ENCODE measurements around the gene TTLL1. TPM values are rescaled to one million over a fixed set of nuclear protein-coding genes. Genes with fewer than 3 reads are reported as not detected.
"Not testable (repeated sequence)": the region's sequence is repeated elsewhere in the genome, so short reads cannot be mapped to it uniquely, and the experiment has no call there.

Gene TTLL1
- total RNA-seq, 1 donor from 2014 or later: 5.3 TPM

DNA sequence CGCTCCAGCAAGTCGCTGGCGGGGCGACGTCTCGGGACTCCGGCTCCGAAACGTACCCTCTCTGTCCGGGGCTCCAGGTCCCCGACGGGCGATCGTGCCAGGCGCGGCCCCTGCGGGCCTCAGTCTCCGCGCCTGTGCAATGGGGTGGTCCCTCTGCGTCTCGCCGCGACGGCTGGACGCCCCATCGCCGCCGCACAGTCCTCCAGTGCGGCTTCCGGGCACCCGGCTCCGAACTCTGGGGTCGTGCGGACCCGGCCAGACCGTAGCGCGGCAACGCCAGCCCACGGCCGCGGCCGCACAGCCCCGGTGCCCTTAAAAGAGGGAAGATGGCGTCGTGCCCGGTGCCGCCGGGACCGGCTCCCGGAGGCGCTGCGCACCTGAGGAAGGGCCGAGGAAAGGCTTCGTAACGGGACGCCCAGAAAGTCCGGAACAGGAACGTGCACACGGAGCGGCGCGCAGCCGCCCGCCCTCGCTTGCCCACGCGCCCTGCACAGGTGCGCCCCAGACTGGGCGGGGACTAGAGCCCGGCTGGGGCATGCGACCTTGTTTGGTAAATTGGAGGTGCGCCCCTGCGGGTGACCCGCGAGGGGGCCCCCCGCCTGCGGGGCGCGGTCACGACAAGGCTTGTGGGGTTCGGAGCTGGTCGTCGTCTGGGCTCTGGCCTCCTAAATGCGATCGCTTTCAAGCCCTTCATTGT lies 21.9 kb upstream of the TTLL1 start:
- intact Hi-C loops (cut with micrococcal nuclease): loop anchor here (1.0 to 2.0 kb wide), 3 partner anchors 22 to 254 kb away; partner anchors contain the start of genes ARFGAP3 and TTLL1

DNA sequence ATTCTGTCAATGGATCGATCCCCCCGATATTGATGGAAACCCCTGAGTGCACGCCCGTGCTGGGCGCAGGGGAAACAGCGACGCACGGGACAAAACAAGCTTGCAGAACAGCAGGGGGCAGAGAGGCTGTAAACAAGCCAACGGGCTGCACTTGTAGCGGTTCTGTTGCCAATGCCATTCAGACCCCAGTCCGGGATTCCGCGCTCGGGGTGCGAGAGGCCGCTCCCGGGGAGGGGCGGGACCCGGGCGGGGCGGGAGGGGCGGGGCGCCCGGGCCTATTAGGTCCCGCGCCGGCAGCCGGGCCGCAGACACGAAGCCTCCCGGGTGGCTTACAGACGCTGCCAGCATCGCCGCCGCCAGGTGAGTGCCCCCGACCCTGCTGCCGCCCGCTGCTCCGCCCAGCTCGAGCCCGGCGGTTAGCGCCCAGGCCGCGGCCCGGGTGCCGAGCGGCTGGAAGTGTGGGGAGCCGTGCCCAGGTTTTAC lies 21.3 kb upstream of the TTLL1 start, which contains the start of gene BIK:
Gene BIK, plus strand, starts transcription at position 307 of the 483 bp plus-strand sequence. CDS start 13,273 bp downstream, outside the sequence.
- intact Hi-C loops (cut with micrococcal nuclease): loop anchor here (1.0 to 2.0 kb wide), 3 partner anchors 21 to 253 kb away; partner anchors contain the start of genes ARFGAP3 and TTLL1

DNA sequence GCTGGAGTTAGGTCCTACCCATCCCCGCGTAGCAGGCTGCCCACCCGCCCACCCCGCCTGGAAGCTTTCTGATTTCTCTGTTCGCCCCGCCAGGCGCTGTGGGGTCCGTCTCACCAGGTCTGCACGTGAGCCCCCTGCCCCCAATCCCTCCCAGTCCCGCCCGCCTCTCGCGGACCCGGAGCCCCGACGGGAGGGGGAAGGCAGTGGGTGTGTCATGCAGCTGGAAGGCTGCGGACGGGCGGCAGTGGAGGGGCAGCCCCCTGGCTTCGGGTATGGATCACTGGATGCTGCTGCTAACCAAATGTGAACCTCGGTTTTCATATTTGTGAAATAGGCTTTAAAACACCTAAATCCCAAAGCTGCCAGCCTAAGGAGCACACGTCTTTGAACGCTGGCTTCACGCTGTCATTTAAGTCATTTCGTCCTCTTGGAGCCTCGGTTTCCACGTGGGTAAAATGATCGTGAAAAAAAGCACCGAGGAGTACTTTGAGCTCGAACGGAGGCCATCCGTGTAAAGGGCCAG lies 20.8 kb upstream of the TTLL1 start:
- intact Hi-C loops (cut with micrococcal nuclease): loop anchor here (1.0 to 2.0 kb wide), 3 partner anchors 21 to 253 kb away; partner anchors contain the start of genes ARFGAP3 and TTLL1

GRCh38 chr22:43109511-43109910 lies 20.3 kb upstream of the TTLL1 start:
- intact Hi-C loops (cut with micrococcal nuclease): no loop called here

- intact Hi-C loops (cut with micrococcal nuclease): no loop called here
These were observed 17.1 kb upstream of the TTLL1 start for GRCh38 chr22:43106302-43106701.

DNA sequence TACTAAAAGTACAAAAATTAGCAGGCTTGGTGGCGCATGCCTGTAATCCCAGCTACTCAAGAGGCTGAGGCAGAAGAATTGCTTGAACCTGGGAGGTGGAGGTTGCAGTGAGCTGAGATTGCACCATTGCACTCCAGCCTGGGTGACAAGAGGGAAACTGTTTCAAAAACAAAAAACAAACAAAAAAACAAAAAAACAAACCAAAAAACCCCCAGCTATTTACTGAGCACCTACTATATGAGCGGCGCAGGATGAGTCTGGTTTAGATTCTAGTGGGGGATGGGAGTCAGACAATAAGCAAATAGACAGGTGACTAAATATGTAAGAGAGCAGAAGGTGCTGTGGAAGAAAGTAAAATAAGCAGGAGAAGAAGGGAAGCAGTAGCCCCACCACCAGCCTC lies 15.8 kb upstream of the TTLL1 start:
- intact Hi-C loops (cut with micrococcal nuclease): not testable (repeated sequence)

DNA sequence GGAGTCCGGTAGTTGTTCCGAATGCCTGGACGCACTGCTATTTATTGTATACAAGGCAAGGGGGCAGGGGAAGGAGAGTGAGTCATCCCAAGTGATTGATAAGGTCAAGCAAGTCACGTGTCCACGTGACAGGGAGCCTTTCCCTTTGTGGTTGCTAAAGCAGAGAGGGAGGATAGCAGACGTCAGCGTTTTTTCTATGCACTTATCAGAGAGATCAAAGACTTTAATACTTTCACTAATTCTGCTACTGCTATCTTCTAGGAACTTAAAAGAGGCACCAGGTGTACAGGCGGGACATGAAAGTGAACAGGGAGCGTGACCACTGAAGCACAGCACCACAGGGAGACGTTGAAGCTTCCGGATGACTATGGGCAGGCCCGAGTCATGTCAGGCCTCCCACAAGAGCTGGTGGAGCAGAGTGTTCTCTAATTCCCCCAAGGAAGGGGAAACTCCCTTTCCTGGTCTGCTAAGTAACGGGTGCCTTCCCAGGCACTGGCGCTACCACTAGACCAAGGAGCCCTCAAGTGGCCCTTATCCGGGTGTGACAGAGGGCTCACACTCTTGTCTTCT lies 14.9 kb upstream of the TTLL1 start:
- intact Hi-C loops (cut with micrococcal nuclease): not testable (repeated sequence)

DNA sequence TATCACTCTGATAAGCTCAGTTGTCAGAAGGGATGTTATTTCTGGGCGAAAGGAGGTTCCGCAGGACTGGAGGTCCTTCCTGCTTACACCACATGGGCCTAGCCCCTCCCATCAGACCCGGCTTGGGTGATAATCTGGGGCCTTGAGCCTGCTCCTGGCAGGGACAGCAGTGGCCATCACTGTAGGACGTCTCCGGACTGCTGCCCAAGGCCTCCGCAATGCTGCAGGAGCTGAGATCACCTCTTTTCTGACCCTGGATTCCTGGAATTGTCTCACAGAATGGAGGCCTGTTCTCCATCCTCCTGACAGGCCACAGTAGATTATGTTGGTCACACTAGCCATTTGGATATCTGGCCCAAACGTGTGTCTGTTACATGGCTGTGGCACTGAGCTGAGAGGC lies 12.1 kb upstream of the TTLL1 start:
- intact Hi-C loops (cut with micrococcal nuclease): no loop called here

GRCh38 chr22:43100225-43100624 lies 11.0 kb upstream of the TTLL1 start:
- intact Hi-C loops (cut with micrococcal nuclease): no loop called here

DNA sequence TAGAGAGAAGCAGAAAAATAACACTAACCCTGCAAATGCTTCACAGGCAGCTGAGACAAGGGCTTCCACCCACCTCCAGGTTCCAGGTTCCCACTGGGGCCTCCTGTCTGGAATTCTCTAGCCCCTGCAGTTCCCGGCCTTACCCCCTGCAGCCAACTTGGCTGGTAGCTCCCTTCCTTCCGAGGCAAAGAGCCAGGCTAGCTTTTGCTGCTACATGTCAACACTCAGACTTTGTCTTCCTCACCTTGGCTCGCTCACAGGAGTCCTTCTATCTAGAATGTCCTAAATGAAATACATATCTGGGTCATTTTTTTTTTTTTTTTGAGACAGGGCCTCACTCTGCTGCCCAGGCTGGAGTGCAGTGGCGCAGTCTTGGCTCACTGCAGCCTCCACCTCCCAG lies 9.9 kb upstream of the TTLL1 start:
- intact Hi-C loops (cut with micrococcal nuclease): no loop called here

DNA sequence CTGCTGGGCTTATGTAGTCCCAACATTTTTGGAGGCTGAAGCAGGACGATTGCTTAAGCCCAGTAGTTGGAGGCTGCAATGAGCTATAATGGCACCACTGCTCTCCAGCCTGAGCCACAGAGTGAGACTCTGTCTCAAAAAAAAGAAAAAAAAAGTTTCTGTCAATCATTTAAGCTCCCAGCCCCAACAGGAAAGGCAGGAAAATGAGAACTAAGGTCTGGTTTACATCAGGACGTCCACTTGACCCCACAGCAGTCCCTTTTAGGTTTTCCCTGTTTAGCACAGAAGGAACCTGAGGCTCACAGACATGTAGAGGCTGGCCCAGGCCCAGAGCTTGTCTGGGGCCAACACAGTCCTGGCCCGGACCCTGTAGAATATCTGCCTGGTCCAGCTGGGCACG lies 9.2 kb upstream of the TTLL1 start:
- intact Hi-C loops (cut with micrococcal nuclease): no loop called here

DNA sequence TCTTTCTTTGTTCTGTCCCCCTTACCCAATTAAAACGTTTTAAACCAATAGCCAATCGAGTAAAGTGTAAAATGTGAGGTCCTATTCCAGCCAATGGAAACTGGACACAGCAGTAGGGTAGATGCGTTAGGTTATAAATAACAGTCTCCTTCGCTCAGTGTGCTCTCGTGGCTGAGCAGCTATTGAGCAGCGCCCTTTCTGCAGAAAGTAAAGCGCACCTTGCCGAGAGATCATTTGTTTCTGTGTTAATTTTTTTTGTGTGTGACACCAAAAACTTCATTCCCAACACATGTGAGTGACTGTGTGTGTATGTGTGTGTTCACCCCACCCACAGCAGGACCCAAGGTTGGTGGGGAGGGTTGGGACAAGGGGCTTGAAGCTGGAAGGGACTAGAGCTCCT lies 7.2 kb upstream of the TTLL1 start:
- intact Hi-C loops (cut with micrococcal nuclease): no loop called here

- intact Hi-C loops (cut with micrococcal nuclease): no loop called here
These were observed 5.4 kb upstream of the TTLL1 start for GRCh38 chr22:43094551-43094950.

- intact Hi-C loops (cut with micrococcal nuclease): no loop called here
These were observed 4.9 kb upstream of the TTLL1 start for GRCh38 chr22:43094085-43094484.

GRCh38 chr22:43092085-43092484 lies 2.9 kb upstream of the TTLL1 start:
- intact Hi-C loops (cut with micrococcal nuclease): no loop called here

DNA sequence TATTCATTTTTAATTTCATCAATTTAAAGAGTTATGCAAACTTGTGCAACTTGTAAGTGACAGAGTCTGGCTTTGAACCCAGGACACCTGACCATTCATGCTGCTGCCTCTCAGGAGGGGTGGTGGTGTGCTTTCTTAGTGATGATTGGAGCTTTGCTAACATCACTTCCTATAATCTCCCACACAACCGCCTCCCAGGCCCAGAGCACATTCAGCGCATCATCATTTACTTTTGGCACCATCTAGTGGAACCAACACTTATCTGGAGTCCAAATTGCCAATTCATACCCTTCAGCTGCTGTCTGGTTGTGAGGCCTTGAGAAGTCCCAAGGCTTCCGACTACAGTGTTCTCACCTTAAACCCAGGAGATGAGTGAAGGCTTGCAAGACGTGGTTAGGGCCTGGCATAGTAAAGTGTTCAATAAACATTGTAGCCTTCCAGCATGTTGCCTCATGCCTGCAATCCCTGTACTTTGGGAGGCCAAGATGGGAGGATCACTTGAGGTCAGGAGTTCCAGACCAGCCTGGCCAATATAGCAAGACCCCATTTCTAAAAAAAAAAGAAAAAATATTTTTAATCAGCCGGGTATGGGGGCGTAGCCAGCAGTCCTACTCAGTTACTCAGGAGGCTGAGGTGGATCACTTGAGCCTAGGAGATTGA lies 1.1 kb upstream of the TTLL1 start:
- intact Hi-C loops (cut with micrococcal nuclease): no loop called here

DNA sequence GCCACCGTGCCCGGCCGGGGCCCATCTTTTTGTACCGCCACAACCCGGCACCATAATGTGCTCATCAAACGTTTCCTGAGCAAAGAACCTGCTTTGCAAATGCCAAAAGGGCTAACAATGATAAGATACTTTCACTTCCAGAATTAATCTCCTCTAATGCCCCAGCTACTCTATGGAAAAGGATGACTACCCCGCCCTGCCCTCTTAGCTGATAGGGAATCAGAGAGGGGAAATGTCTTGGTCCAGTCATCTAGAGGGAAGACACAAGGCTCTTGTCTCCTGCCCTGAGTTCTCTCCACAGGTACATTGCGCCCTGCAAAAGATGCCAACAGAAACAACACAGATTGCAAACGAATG lies 586 bp downstream of the TTLL1 start:
- intact Hi-C loops (cut with micrococcal nuclease): loop anchor here (2.0 to 5.0 kb wide), 4 partner anchors 54 to 474 kb away; partner anchors contain the start of genes MCAT, POLDIP3 and TSPO

GRCh38 chr22:43085658-43086606 lies 3.3 kb downstream of the TTLL1 start:
- intact Hi-C loops (cut with micrococcal nuclease): loop anchor here (5.0 kb wide), 1 partner anchor 424 kb away; no protein-coding TSS in a partner anchor

DNA sequence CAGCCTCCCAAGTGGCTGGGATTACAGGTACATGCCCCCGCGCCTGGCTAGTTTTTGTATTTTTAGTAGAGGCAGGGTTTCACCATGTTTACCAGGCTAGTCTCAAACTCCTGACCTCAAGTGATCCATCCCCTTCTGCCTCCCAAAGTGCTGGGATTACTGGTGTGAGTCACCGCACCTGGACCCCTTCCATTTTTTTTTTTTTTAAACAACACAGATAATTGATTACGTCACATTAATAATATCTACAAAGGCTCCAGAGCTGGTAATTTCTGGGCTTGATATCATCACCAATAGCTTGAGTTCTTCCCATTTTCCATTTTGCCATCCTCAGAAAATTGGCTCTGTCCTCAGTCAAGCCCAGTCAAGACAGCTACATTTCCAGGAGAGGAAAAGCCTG lies 7.2 kb downstream of the TTLL1 start:
- intact Hi-C loops (cut with micrococcal nuclease): no loop called here

GRCh38 chr22:43080616-43081015 lies 8.6 kb downstream of the TTLL1 start:
- intact Hi-C loops (cut with micrococcal nuclease): no loop called here

- intact Hi-C loops (cut with micrococcal nuclease): no loop called here
These were observed 9.4 kb downstream of the TTLL1 start for GRCh38 chr22:43079742-43080141.
